ENCODE data around the gene DYNLT1. TPM values are rescaled to one million over a fixed set of nuclear protein-coding genes. Genes with fewer than 3 reads are reported as not detected.

DYNLT1 gene
- total RNA-seq, 1 experiment from 2014 or later = 156 TPM

DNA sequence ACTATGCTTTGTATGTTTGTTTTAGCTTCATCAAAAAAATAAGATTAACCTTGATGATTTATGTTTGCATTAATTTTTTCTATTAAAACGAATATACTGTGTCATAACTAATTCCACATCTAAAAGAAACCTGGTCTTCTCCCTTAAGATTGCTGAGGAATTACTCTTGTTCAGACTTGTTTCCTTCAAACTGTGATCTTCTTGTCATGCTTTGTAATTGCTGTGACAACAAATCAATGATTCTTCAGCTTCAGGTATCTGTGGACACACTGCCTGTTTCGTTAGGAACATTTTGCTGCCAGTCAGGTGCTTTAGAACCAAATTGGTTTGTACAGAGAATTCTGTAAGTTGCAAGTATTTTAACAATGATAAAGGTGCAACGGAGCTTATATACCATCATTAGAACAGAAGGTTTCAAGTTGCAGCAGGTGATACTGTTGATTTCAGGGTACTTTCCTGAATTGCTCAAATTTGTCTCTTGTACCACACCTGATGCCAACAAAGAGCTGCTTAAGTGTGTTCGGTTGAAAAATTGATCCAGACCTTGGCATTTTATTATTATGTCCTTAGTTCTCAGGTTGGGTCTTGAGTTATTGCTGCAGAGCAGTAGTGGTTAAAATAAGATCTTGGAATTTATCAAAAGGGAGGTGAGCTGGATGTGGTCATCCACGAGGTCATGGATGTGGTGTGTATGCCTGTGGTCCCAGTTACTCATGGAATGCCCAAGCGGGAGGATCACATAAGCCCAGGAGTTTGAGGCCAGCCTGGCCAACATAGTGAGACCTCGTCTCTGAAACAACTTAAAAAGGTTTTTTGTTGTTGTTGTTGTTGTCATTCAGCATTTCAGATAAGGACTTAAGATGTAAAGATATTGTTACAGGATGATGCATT, 24.8 kb upstream of the DYNLT1 start:
- no peak overlapping the region for H3K4me3 Mint-ChIP-seq (ENCODE audit: low read depth, unreplicated experiment)
- CTCF ChIA-PET = interaction anchor here (0.8 kb wide), 1 partner anchor 22 kb away, joined by 3 read pairs; no protein-coding TSS in a partner anchor
- H3K36me3 Mint-ChIP-seq (ENCODE audit: insufficient read depth, unreplicated experiment) = no peaks in the 10 kb centered on the region
- no peak overlapping the region for H3K27ac Mint-ChIP-seq (ENCODE audit: unreplicated experiment)
- no TSS peak for BruUV-seq (replicated peaks)
- TF ChIP-seq, protein P1, sequence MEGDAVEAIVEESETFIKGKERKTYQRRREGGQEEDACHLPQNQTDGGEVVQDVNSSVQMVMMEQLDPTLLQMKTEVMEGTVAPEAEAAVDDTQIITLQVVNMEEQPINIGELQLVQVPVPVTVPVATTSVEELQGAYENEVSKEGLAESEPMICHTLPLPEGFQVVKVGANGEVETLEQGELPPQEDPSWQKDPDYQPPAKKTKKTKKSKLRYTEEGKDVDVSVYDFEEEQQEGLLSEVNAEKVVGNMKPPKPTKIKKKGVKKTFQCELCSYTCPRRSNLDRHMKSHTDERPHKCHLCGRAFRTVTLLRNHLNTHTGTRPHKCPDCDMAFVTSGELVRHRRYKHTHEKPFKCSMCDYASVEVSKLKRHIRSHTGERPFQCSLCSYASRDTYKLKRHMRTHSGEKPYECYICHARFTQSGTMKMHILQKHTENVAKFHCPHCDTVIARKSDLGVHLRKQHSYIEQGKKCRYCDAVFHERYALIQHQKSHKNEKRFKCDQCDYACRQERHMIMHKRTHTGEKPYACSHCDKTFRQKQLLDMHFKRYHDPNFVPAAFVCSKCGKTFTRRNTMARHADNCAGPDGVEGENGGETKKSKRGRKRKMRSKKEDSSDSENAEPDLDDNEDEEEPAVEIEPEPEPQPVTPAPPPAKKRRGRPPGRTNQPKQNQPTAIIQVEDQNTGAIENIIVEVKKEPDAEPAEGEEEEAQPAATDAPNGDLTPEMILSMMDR (IDR thresholded peaks at IDR 0.05; ENCODE audit: unreplicated experiment) = no peak
- H3K27me3 Mint-ChIP-seq (ENCODE audit: unreplicated experiment) = no peaks in the 10 kb centered on the region
- intact Hi-C loops (cut with micrococcal nuclease; ENCODE audit: unreplicated experiment) = no loop called here
- H3K4me1 Mint-ChIP-seq (ENCODE audit: low read depth, unreplicated experiment) = peaks cover 7% of the 10 kb centered on the region
- no peaks in the 10 kb centered on the region for H3K9me3 Mint-ChIP-seq (ENCODE audit: low read depth, unreplicated experiment)
- DNase-seq = no peak

DNA sequence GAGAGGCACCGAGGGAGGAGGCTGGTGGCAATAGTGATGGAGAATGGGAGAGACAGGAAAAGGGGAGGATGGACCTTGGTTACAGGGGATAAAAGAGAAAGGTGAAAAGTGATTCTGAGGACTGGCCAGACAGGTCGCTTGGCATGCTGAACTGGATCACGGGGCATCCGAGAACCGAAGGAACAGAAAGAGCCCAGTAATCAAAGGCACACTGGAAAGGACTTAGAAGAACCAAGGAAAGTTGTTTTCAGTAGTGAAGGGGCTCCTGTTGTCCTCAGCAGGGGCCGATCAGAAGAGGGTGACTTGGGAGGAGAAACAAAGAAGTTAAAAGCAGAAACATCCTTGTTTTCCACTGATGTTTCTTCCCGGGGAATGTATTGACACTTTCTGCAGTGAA, 24.2 kb upstream of the DYNLT1 start:
- H3K27me3 Mint-ChIP-seq (ENCODE audit: unreplicated experiment) = no peaks in the 10 kb centered on the region
- peaks cover 7% of the 10 kb centered on the region for H3K4me1 Mint-ChIP-seq (ENCODE audit: low read depth, unreplicated experiment)
- no peak for DNase-seq
- H3K4me3 Mint-ChIP-seq (ENCODE audit: low read depth, unreplicated experiment) = no peak overlapping the region
- H3K27ac Mint-ChIP-seq (ENCODE audit: unreplicated experiment) = no peak overlapping the region
- no TSS peak for BruUV-seq (replicated peaks)
- H3K9me3 Mint-ChIP-seq (ENCODE audit: low read depth, unreplicated experiment) = no peaks in the 10 kb centered on the region
- CTCF ChIA-PET = interaction anchor here (0.8 kb wide), 1 partner anchor 23 kb away, joined by 3 read pairs; no protein-coding TSS in a partner anchor
- H3K36me3 Mint-ChIP-seq (ENCODE audit: insufficient read depth, unreplicated experiment) = no peaks in the 10 kb centered on the region
- TF ChIP-seq, protein P1 (IDR thresholded peaks at IDR 0.05; ENCODE audit: unreplicated experiment) = no peak
- intact Hi-C loops (cut with micrococcal nuclease; ENCODE audit: unreplicated experiment) = no loop called here

DNA sequence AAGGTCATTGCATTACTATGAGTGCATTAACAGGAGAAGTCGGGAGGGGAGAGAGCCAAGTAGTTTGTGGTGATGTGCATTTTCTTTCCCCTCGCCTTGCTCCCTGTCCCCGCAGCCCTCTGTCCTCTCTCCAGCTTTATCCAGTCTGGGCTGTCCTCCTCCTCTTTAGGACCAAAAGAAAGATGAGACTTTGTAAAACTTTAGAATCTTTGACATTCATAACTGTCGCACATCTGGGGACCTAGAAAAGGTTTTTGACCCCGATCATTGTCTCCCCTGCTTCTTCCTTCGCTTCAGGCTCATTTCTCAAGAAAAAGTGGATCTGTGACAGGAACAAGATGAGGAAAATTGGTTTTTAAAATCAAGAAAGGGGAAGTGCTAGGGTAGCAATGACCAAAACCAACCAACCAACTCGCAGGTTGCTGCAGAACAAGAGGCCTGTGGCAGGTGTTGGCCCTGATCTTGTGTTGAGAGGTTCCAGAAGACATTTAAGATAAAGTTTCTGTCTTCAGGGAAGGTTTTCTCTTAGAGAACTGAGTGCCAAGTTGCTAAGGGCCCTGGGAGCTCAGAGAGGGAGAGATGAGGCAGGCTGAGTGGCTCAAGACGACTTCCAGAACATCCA, 22.9 kb upstream of the DYNLT1 start:
- H3K4me1 Mint-ChIP-seq (ENCODE audit: low read depth, unreplicated experiment) = peaks cover 7% of the 10 kb centered on the region

DNA sequence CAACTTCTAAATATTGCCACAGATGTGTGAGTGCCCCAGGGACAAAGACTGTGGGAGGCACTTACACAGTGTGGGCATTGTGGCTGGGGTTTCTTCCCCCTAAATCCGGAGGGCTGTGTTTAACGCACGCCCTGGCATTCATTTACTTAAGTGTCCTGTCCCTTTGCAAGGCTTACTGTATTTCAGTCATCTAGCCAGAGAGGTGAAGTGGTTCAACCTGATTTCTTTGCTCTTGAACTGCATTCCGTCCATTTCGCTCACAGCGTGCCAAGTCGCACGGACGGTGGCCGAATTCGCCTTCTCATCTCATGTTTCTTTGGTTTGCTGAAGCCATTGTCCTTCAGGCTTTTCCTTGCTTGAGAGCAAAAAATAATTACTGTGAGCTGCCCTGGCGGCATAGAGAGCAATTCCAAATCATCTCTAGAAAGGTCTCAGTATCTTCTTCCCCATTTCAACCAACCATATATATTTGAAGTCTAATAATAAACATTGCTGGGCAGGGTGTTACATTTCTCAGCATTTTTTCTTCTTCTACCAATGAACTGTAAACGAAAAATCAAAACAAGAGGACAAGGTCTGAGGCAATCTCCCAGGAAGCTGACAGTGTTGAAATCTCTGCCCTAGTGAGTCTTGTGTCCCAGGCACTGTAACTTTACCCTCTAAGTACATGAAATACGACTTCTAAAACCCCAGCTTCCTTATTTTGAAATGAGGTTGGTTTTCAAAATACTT, 22.3 kb upstream of the DYNLT1 start:
- H3K27ac Mint-ChIP-seq (ENCODE audit: unreplicated experiment) = no peak overlapping the region

More for the DNA sequence above, 22.9 kb upstream of the DYNLT1 start:
- H3K36me3 Mint-ChIP-seq (ENCODE audit: insufficient read depth, unreplicated experiment) = no peaks in the 10 kb centered on the region
- BruUV-seq (replicated peaks) = no TSS peak
- TF ChIP-seq, protein P1 (IDR thresholded peaks at IDR 0.05; ENCODE audit: unreplicated experiment) = no peak
- no peaks in the 10 kb centered on the region for H3K27me3 Mint-ChIP-seq (ENCODE audit: unreplicated experiment)
- CTCF ChIA-PET = no interaction called here
- DNase-seq = no peak
- no peaks in the 10 kb centered on the region for H3K9me3 Mint-ChIP-seq (ENCODE audit: low read depth, unreplicated experiment)
- no peak overlapping the region for H3K4me3 Mint-ChIP-seq (ENCODE audit: low read depth, unreplicated experiment)
- intact Hi-C loops (cut with micrococcal nuclease; ENCODE audit: unreplicated experiment) = no loop called here
- H3K27ac Mint-ChIP-seq (ENCODE audit: unreplicated experiment) = no peak overlapping the region

More for the DNA sequence above, 22.3 kb upstream of the DYNLT1 start:
- CTCF ChIA-PET = interaction anchor here (0.6 kb wide), 2 partner anchors 35 to 139 kb away, joined by 3 to 4 read pairs; no protein-coding TSS in a partner anchor
- TF ChIP-seq, protein P1 (IDR thresholded peaks at IDR 0.05; ENCODE audit: unreplicated experiment) = no peak
- DNase-seq = no peak
- Mint-ChIP-seq H3K4me3 (ENCODE audit: low read depth, unreplicated experiment) (no peak overlapping the region), H3K27me3 (ENCODE audit: unreplicated experiment) (no peaks in the 10 kb centered on the region), H3K9me3 (ENCODE audit: low read depth, unreplicated experiment) (no peaks in the 10 kb centered on the region), H3K36me3 (ENCODE audit: insufficient read depth, unreplicated experiment) (no peaks in the 10 kb centered on the region), H3K4me1 (ENCODE audit: low read depth, unreplicated experiment) (peaks cover 7% of the 10 kb centered on the region)
- BruUV-seq (replicated peaks) = no TSS peak
- intact Hi-C loops (cut with micrococcal nuclease; ENCODE audit: unreplicated experiment) = no loop called here

Measured in Calu3 (cell line).